ENCODE data around the gene HOXA9. TPM values are rescaled to one million over a fixed set of nuclear protein-coding genes. Genes with fewer than 3 reads are reported as not detected.

HOXA9 gene
- total RNA-seq, 6 donors from 2014 or later = 0.30 to 6.1 (median 0.49) TPM; not detected in 1

DNA sequence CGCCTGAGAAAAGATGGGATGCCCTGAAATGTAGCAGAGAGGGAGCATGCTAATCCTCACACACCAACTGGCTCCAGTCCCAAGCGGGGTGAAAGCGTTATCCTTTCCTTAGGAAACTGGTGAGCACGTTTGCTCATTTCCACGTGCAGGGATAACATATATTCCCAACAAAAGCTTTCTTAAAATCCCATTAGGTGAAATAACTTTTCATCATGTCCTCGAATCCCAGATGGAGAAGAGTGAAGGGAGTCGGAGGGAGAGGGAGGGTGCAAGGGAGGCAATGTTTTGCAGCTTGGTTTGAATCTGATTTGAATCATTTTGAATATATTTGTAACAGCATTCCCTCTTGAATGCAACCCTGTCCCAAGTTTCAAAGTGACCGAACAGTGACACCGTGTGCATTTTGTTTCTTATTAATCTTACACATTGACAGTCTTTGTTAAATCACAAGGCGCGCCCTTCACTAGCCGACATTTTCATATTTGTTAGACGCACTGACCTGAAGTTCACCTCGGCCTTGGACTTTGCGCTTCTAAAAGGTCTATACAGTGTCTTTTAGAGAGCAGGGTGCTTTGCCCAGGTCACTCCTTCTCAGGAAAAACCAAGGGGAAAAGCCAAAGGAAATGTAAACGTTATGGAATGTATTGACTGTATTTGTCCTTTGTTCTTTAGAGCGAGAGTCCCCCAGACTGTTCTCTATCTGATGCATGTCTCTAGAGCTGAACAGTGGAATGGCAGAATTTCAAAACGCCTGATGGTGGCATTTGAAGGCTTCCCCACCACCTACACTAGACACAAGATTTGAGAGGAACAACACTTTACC, 31.7 kb downstream of the HOXA9 start:
- no peaks in the 10 kb centered on the region for H3K9me3 ChIP-seq
- H3K27ac ChIP-seq = peak overlapping the region; percentile 49 to 60 (median 55)
- ATAC-seq (ENCODE audit: low FRiP score in 2 of 2) (no peak), DNase-seq (peak in 1 of 2 donors; percentile 15)
- no peak overlapping the region for H3K4me3 ChIP-seq
- no peaks in the 10 kb centered on the region for H3K36me3 ChIP-seq
- TF ChIP-seq, protein P1, sequence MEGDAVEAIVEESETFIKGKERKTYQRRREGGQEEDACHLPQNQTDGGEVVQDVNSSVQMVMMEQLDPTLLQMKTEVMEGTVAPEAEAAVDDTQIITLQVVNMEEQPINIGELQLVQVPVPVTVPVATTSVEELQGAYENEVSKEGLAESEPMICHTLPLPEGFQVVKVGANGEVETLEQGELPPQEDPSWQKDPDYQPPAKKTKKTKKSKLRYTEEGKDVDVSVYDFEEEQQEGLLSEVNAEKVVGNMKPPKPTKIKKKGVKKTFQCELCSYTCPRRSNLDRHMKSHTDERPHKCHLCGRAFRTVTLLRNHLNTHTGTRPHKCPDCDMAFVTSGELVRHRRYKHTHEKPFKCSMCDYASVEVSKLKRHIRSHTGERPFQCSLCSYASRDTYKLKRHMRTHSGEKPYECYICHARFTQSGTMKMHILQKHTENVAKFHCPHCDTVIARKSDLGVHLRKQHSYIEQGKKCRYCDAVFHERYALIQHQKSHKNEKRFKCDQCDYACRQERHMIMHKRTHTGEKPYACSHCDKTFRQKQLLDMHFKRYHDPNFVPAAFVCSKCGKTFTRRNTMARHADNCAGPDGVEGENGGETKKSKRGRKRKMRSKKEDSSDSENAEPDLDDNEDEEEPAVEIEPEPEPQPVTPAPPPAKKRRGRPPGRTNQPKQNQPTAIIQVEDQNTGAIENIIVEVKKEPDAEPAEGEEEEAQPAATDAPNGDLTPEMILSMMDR (IDR thresholded peaks at IDR 0.05) = no peak
- TF ChIP-seq POLR2A (IDR thresholded peaks at IDR 0.05) = no peak
- TF ChIP-seq EP300 (IDR thresholded peaks at IDR 0.05) = no peak
- TF ChIP-seq POLR2AphosphoS5 (IDR thresholded peaks at IDR 0.05) = no peak
- 34 to 42% methylated on average over 18 of the region's 18 CpGs for WGBS, 2 donors
- peaks cover 32 to 49% (median 34%) of the 10 kb centered on the region in 4 donors for H3K4me1 ChIP-seq
- peaks cover 0 to 13% (median 0%) of the 10 kb centered on the region in 4 donors for H3K27me3 ChIP-seq

DNA sequence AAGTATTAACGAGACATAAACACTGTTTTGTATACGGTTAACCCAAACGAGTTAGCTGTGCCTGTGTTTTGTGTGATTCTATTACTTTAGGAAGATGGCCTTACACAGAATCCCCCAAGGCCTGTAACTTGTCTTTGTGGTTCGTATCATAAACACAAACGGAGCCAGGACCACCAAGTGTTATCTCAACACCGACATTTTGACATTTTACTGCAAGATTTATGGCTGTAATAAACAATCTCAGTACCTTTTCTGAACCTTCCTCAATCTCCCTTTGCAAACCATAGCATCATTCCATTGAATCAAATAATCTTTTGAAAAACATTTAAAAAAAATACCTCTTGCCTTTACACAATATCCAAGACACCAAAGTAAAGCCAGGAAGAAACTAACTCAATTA, 32.4 kb downstream of the HOXA9 start:
- Histone ChIP-seq H3K27ac (peak overlapping the region in 3 of 4 donors; percentile 5 to 56 (median 54)), H3K27me3 (peaks cover 0 to 13% (median 0%) of the 10 kb centered on the region in 4 donors)
- 37 to 39% methylated on average over 6 of the region's 6 CpGs for WGBS, 2 donors

GRCh38 chr7:27132214-27132613, 33.1 kb downstream of the HOXA9 start:
- no peaks in the 10 kb centered on the region for H3K36me3 ChIP-seq
- peaks cover 0 to 13% (median 0%) of the 10 kb centered on the region in 4 donors for H3K27me3 ChIP-seq
- TF ChIP-seq POLR2AphosphoS5 (IDR thresholded peaks at IDR 0.05) (no peak), EP300 (IDR thresholded peaks at IDR 0.05) (no peak), POLR2A (IDR thresholded peaks at IDR 0.05) (no peak)
- TF ChIP-seq, protein P1 (IDR thresholded peaks at IDR 0.05) = no peak
- H3K4me1 ChIP-seq = peaks cover 30 to 58% (median 37%) of the 10 kb centered on the region in 4 donors
- H3K9me3 ChIP-seq = no peaks in the 10 kb centered on the region
- no peak overlapping the region for H3K4me3 ChIP-seq
- DNase-seq (no peak), ATAC-seq (ENCODE audit: low FRiP score in 2 of 2) (no peak)
- peak overlapping the region in 1 of 4 donors; percentile 91 for H3K27ac ChIP-seq
- 62 to 67% methylated on average over 2 of the region's 2 CpGs for WGBS, 2 donors

More for the DNA sequence above, 32.4 kb downstream of the HOXA9 start:
- Histone ChIP-seq H3K9me3 (no peaks in the 10 kb centered on the region), H3K4me3 (no peak overlapping the region), H3K4me1 (peaks cover 32 to 50% (median 37%) of the 10 kb centered on the region in 4 donors), H3K36me3 (no peaks in the 10 kb centered on the region)
- no peak for DNase-seq
- TF ChIP-seq EP300 (IDR thresholded peaks at IDR 0.05) (no peak), POLR2AphosphoS5 (IDR thresholded peaks at IDR 0.05) (no peak), POLR2A (IDR thresholded peaks at IDR 0.05) (no peak)
- TF ChIP-seq, protein P1 (IDR thresholded peaks at IDR 0.05) = no peak
- no peak for ATAC-seq (ENCODE audit: low FRiP score in 2 of 2)

- peak overlapping the region; percentile 87 to 97 (median 89) for H3K27ac ChIP-seq
- H3K27me3 ChIP-seq = peaks cover 0 to 13% (median 0%) of the 10 kb centered on the region in 4 donors
- H3K4me3 ChIP-seq = peak overlapping the region in 3 of 4 donors; percentile 68 to 72 (median 71)
- no peaks in the 10 kb centered on the region for H3K9me3 ChIP-seq
- H3K36me3 ChIP-seq = no peaks in the 10 kb centered on the region
- TF ChIP-seq, protein P1 (IDR thresholded peaks at IDR 0.05) = no peak
- no peak for TF ChIP-seq POLR2AphosphoS5 (IDR thresholded peaks at IDR 0.05)
- no peak for TF ChIP-seq POLR2A (IDR thresholded peaks at IDR 0.05)
- no peak for TF ChIP-seq EP300 (IDR thresholded peaks at IDR 0.05)
- H3K4me1 ChIP-seq = peaks cover 27 to 54% (median 34%) of the 10 kb centered on the region in 4 donors
- DNase-seq (no peak), ATAC-seq (ENCODE audit: low FRiP score in 2 of 2) (no peak)
- 33 to 47% methylated on average over 12 of the region's 12 CpGs for WGBS, 2 donors
These were observed 33.9 kb downstream of the HOXA9 start for GRCh38 chr7:27131390-27131819.
